Panc1 (cell line): ENCODE results near the gene PCCA. TPM values are rescaled to one million over a fixed set of nuclear protein-coding genes. Genes with fewer than 3 reads are reported as not detected.

ENCODE experiments used
- ATAC-seq: fragments of 200-7000 bp; cut with Tn5 transposase; 2 replicates; pipeline ENCODE4 v1.9.1; 2020; ENCODE audit warnings: mild to moderate bottlenecking, moderate library complexity
- BruUV-seq: library from RNA; stranded (reverse); fragments of 400-500 nt; replicated peaks from 2 replicates; lab custom pipeline; 2021; lab: Mats Ljungman, UMichigan
- CTCF ChIA-PET: fragments of 300-600 bp; sonication (Branson Sonifier 250); formaldehyde crosslinking; loops from one replicate; lab custom pipeline; 2022; ENCODE audit warnings: antibody characterized with exemption; lab: Charles Lee
- POLR2A ChIA-PET: fragments of 300-600 bp; sonication (Branson Sonifier 250); formaldehyde crosslinking; loops from one replicate; lab custom pipeline; 2022; ENCODE audit warnings: antibody characterized with exemption; lab: Charles Lee
- DNase-seq: peaks from one replicate; pipeline ENCODE4 v3.0.0-alpha.2; 2010; ENCODE audit warnings: low read depth, low spot score
- H3K27ac ChIP-seq: 2 replicates; pipeline ENCODE4 v1.5.1; 2011; ENCODE audit warnings: mild to moderate bottlenecking, low read length, inconsistent platforms
- H3K27me3 ChIP-seq: fragments of 200-500 bp; sonication (Bioruptor generic); 2 replicates; pipeline ENCODE4 v1.6.0; 2014; ENCODE audit warnings: low read length, inconsistent platforms; ENCODE audit not compliant: control insufficient read depth, insufficient read depth
- H3K36me3 ChIP-seq: fragments of 200-500 bp; sonication (Bioruptor generic); 2 replicates; pipeline ENCODE4 v1.5.1; 2014; ENCODE audit warnings: inconsistent platforms, mild to moderate bottlenecking, low read length, moderate library complexity; ENCODE audit not compliant: control insufficient read depth, insufficient read depth
- H3K4me1 ChIP-seq: 2 replicates; pipeline ENCODE4 v1.5.1; 2011; ENCODE audit warnings: inconsistent platforms, mild to moderate bottlenecking, low read length, moderate library complexity; ENCODE audit not compliant: control insufficient read depth, insufficient read depth
- H3K4me3 ChIP-seq, 2 experiments: 2 replicates each; pipeline ENCODE4 v1.5.1; 2011 to 2012; ENCODE audit warnings: low read depth in 2 of 2, low read length in 2 of 2, mild to moderate bottlenecking in 2 of 2, inconsistent platforms in 1 of 2, moderate library complexity in 1 of 2
- H3K9me3 ChIP-seq: fragments of 200-500 bp; sonication (Bioruptor generic); 2 replicates; pipeline ENCODE4 v1.5.1; 2014; ENCODE audit warnings: low read depth, mild to moderate bottlenecking, inconsistent platforms, low read length, moderate library complexity; ENCODE audit not compliant: control insufficient read depth, insufficient read depth
- POLR2AphosphoS5 ChIP-seq: IDR thresholded peaks from 2 replicates; pipeline ENCODE4 v1.6.1; 2012; ENCODE audit warnings: mild to moderate bottlenecking, low read depth, low read length, moderate library complexity
- SIN3A ChIP-seq: IDR thresholded peaks from 2 replicates; pipeline ENCODE4 v1.6.1; 2012; ENCODE audit warnings: low read depth, mild to moderate bottlenecking, low read length, moderate library complexity, borderline replicate concordance; ENCODE audit not compliant: insufficient read depth
- TCF7L2 ChIP-seq: IDR thresholded peaks from 2 replicates; pipeline ENCODE4 v1.6.1; 2011; ENCODE audit warnings: mild to moderate bottlenecking, low read depth, low read length, inconsistent platforms
- in situ Hi-C: cut with HindIII; loops from 2 replicates; pipeline ENCODE4 v1.10.0; 2016; ENCODE audit warnings: low sequenced_read_pairs, low pct_unique_long_range_greater_than_20kb
- intact Hi-C: fragments of 100-400 bp; cut with micrococcal nuclease; formaldehyde crosslinking; loops from one replicate; pipeline ENCODE4 v1.10.0; 2022; ENCODE audit not compliant: unreplicated experiment
- total RNA-seq: library from RNA; stranded (reverse); gene quantifications from one replicate; pipeline ENCODE4 v1.2.1, GENCODE V29; 2021; ENCODE audit not compliant: unreplicated experiment
- TF ChIP-seq, protein P1 (sequence below): fragments of 450-650 bp; IDR thresholded peaks from 2 replicates; pipeline ENCODE4 v1.5.1; 2017; ENCODE audit warnings: mild to moderate bottlenecking
- TF ChIP-seq, protein P2 (sequence below), 2 experiments: IDR thresholded peaks; 2 replicates each; pipeline ENCODE4 v1.6.1; 2011 to 2012; ENCODE audit warnings: low read depth in 2 of 2, control low read depth in 1 of 2, low read length in 1 of 2, mild to moderate bottlenecking in 1 of 2, moderate library complexity in 1 of 2; ENCODE audit not compliant: insufficient read depth in 1 of 2

The PCCA gene
- total RNA-seq, 1 experiment from 2014 or later: 14.7 TPM

DNA sequence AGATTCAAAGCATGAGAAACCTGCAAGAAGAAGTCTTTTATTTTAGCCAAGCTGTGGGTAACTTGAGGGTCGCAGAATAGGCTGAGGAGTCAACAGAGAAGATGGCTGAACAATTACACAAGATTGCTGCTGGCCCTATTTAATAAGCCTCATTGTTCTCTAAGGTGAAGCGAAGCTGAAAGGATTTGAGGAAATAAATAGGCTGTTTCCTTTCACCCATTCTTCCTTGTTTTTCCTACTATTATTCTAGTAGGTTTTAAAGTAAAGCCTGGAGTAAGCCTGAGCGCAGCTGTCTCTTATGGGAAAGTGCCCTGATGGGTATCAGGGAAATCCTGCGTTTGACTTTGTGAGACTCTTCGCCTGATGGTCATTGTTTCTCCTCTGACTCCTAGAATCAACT is 25.0 kb upstream of the PCCA start:
- intact Hi-C loops: no loop called here
- no peaks in the 10 kb centered on the region for H3K9me3 ChIP-seq
- no peaks in the 10 kb centered on the region for H3K4me1 ChIP-seq
- ATAC-seq (no peak), DNase-seq (no peak)
- H3K27me3 ChIP-seq: no peaks in the 10 kb centered on the region
- no peaks in the 10 kb centered on the region for H3K36me3 ChIP-seq
- BruUV-seq: no TSS peak
- no peak for TF ChIP-seq POLR2AphosphoS5
- TF ChIP-seq SIN3A: no peak
- no peak for TF ChIP-seq TCF7L2
- TF ChIP-seq, protein P1, sequence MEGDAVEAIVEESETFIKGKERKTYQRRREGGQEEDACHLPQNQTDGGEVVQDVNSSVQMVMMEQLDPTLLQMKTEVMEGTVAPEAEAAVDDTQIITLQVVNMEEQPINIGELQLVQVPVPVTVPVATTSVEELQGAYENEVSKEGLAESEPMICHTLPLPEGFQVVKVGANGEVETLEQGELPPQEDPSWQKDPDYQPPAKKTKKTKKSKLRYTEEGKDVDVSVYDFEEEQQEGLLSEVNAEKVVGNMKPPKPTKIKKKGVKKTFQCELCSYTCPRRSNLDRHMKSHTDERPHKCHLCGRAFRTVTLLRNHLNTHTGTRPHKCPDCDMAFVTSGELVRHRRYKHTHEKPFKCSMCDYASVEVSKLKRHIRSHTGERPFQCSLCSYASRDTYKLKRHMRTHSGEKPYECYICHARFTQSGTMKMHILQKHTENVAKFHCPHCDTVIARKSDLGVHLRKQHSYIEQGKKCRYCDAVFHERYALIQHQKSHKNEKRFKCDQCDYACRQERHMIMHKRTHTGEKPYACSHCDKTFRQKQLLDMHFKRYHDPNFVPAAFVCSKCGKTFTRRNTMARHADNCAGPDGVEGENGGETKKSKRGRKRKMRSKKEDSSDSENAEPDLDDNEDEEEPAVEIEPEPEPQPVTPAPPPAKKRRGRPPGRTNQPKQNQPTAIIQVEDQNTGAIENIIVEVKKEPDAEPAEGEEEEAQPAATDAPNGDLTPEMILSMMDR: no peak
- TF ChIP-seq, protein P2, sequence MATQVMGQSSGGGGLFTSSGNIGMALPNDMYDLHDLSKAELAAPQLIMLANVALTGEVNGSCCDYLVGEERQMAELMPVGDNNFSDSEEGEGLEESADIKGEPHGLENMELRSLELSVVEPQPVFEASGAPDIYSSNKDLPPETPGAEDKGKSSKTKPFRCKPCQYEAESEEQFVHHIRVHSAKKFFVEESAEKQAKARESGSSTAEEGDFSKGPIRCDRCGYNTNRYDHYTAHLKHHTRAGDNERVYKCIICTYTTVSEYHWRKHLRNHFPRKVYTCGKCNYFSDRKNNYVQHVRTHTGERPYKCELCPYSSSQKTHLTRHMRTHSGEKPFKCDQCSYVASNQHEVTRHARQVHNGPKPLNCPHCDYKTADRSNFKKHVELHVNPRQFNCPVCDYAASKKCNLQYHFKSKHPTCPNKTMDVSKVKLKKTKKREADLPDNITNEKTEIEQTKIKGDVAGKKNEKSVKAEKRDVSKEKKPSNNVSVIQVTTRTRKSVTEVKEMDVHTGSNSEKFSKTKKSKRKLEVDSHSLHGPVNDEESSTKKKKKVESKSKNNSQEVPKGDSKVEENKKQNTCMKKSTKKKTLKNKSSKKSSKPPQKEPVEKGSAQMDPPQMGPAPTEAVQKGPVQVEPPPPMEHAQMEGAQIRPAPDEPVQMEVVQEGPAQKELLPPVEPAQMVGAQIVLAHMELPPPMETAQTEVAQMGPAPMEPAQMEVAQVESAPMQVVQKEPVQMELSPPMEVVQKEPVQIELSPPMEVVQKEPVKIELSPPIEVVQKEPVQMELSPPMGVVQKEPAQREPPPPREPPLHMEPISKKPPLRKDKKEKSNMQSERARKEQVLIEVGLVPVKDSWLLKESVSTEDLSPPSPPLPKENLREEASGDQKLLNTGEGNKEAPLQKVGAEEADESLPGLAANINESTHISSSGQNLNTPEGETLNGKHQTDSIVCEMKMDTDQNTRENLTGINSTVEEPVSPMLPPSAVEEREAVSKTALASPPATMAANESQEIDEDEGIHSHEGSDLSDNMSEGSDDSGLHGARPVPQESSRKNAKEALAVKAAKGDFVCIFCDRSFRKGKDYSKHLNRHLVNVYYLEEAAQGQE (IDR thresholded peaks at IDR 0.05; ENCODE audit: insufficient read depth in 1 of 2, low read depth in 2 of 2, low read length in 1 of 2): no peak
- no peak overlapping the region for H3K27ac ChIP-seq
- CTCF ChIA-PET: no interaction called here
- in situ Hi-C loops: no loop called here
- POLR2A ChIA-PET: no interaction called here
- no peak overlapping the region for H3K4me3 ChIP-seq

DNA sequence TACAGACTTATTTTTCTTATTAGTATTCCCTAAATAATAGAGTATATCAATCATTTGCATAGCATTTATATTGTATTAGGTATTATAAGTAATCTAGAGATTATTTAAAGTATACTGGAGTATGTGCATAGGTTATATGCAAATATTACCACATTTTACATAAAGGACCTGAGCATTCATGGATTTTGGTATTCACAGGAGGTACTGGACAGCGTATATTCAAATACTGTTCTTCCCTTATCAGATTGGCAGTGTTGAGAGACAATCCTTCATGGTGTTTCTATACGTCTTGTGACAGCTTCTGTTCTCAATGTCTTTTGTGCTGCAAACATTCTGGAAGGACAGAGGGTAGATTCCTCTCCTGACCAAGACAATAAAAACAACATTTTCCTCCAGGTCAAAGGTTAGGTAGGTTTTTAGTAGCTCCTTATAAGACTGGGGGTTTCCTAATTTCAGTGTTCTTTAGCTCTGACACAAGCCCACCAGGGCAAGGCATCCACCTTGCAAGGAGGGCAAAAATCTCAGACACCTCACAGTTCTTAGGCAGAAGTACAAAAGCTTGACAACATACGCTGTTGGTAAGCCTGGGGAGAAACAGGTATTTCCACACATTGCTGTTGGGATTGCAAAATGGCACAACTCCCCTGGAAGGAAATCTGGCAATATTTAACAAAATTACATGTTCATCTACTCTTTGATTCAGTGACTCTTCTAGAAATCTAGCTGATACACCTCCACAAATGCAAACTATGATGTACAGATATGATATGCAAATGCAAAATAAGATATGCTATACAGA is 20.6 kb upstream of the PCCA start:
- H3K36me3 ChIP-seq: no peaks in the 10 kb centered on the region
- no peaks in the 10 kb centered on the region for H3K27me3 ChIP-seq
- ATAC-seq (no peak), DNase-seq (no peak)
- ChIA-PET CTCF (no interaction called here), POLR2A (no interaction called here)
- in situ Hi-C loops: no loop called here
- TF ChIP-seq, protein P2 (IDR thresholded peaks at IDR 0.05; ENCODE audit: insufficient read depth in 1 of 2, low read depth in 2 of 2, low read length in 1 of 2): no peak
- TF ChIP-seq, protein P1: no peak
- TF ChIP-seq TCF7L2 (no peak), POLR2AphosphoS5 (no peak), SIN3A (no peak)
- no peaks in the 10 kb centered on the region for H3K9me3 ChIP-seq
- no TSS peak for BruUV-seq
- H3K4me1 ChIP-seq: no peaks in the 10 kb centered on the region
- intact Hi-C loops: no loop called here
- no peak overlapping the region for H3K4me3 ChIP-seq
- H3K27ac ChIP-seq: no peak overlapping the region
